OCI-LY1 (cell line): ENCODE results near the gene USP22.

ENCODE experiments used
- CTCF ChIP-seq: fragments of 200-600 bp; sonication (generic), shearing (Covaris generic); IDR thresholded peaks from 2 replicates; pipeline ENCODE4 v1.5.1; 2017; ENCODE audit warnings: mild to moderate bottlenecking, antibody characterized with exemption, low read length, moderate library complexity, mixed read lengths
- EZH2 ChIP-seq: fragments of 200-600 bp; sonication (generic), shearing (Covaris generic); IDR thresholded peaks from 2 replicates; pipeline ENCODE4 v1.8.0; 2017; ENCODE audit warnings: borderline replicate concordance, mixed run types, mild to moderate bottlenecking, antibody characterized with exemption, low read length, moderate library complexity, mixed read lengths

- TF ChIP-seq EZH2 (no peak), CTCF (no peak)
Observed at GRCh38 chr17:21014498-21014897, 28.3 kb downstream of the USP22 start.
